22Rv1 (cell line): ENCODE results near the gene MSN.

Experiments used
- H3K27ac ChIP-seq: fragments of 450-650 bp; 2 replicates; pipeline ENCODE4 v1.5.1; 2017
- ZFX ChIP-seq: fragments of 450-650 bp; IDR thresholded peaks from 2 replicates; pipeline ENCODE4 v1.6.1; 2017; ENCODE audit warnings: antibody characterized with exemption, borderline replicate concordance
- TF ChIP-seq, protein P1 (sequence below): fragments of 450-650 bp; IDR thresholded peaks from 2 replicates; pipeline ENCODE4 v1.5.1; 2017; ENCODE audit warnings: mild to moderate bottlenecking

The MSN gene

DNA sequence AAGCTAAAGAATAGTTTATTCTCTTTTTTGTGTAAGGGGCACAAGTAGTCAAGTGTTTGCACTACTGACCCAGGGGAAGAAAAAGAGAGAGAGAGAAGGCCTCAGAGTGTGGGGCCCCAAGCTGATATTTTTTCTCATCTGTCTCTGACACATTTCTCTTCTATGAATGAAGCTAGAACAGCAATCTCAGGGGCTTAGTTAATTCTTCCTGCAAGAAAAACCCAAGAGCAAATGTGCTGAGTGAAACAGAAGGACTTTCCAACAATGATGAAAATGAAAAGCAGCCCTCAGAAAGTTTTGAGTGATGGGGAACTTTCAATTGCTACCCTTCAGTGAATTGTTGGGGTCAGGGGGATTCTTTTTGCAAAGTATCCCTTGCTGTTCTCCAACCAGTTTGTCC is 9.2 kb upstream of the MSN start:
- TF ChIP-seq, protein P1, sequence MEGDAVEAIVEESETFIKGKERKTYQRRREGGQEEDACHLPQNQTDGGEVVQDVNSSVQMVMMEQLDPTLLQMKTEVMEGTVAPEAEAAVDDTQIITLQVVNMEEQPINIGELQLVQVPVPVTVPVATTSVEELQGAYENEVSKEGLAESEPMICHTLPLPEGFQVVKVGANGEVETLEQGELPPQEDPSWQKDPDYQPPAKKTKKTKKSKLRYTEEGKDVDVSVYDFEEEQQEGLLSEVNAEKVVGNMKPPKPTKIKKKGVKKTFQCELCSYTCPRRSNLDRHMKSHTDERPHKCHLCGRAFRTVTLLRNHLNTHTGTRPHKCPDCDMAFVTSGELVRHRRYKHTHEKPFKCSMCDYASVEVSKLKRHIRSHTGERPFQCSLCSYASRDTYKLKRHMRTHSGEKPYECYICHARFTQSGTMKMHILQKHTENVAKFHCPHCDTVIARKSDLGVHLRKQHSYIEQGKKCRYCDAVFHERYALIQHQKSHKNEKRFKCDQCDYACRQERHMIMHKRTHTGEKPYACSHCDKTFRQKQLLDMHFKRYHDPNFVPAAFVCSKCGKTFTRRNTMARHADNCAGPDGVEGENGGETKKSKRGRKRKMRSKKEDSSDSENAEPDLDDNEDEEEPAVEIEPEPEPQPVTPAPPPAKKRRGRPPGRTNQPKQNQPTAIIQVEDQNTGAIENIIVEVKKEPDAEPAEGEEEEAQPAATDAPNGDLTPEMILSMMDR, result no peak
- TF ChIP-seq ZFX, result no peak
- no peak overlapping the region for H3K27ac ChIP-seq

DNA sequence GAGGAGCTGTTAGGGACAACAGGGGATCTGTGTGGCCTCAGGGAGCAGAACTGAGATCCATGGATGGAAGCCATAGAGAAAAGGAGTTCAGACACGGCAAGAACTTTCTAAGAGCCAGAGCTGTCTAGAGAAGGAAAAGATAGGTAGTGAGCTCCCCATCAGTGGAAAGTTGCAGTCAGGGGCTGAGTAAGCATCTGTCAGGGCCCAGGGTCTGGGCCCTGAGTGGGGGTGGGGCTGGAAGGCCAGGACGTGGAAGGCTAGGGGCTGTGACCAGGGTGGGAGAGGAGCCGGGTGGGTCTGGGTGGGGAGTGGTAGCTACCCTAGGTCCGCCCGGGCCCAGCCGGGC is 324 bp upstream of the MSN start:
- TF ChIP-seq, protein P1, result no peak
- no peak for TF ChIP-seq ZFX
- no peak overlapping the region for H3K27ac ChIP-seq

DNA sequence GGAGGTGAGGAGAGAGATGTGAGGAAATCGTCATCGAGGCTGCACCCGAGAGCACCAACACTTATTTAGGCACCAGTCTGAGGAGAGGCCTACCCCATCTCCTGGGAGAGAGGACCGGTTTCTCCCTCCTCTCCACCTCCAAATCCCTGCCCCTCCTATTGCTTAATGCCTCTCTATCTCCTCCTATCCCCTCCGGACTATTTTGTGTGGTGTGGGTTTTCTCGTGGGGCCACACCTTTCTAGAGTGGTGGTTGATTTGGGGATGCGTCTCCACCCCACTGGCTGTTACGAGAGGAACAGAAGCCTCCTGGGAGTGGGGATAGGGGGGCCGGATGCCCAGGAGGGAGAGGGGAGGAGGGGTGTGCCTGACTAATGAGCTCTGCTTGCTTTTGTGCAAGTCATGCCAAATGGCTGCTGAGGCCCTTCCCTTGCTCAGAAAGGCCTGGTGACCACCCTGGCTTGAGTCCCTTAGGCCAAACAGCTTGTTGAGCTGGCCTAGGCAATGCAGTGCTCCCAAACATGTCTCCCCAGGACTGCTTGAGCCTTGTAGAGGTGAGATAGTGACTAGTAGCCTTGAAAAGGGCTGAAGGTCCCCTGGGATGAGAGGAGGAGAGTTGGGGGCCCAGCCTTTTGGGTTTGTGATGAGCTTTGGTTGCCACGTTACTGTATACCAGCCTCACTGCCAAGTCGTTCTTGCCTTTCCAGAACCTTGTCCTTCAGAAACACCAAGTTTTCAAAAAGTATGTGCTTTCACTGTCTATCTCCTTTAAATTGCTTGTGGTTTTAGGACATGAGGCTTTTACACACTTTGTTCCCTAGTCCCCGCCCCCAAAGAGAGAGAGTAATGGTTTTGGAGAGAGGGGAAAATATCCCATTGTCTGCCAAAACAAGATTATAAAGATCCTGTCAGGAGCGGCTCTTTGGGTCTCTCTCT is 1.2 kb downstream of the MSN start:
- H3K27ac ChIP-seq, result no peak overlapping the region

DNA sequence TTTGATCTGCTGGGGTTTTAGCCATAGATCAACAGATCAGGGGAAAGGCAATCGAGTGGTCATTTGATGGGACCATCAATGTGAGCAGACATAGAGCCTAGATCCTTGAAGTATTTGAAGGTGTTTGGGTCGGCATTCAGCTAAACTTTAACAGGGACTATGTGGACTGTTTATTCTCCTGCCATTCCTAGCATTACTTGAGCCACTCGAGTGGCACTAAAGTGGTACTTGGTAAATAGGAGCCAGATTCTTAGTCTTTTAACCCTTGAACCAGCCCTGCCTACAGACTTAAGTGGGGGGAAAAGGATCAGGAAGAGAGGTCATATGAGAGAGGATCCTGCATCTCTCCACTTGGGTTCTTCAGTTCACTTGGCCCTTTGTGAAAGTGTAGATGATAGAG is 3.8 kb downstream of the MSN start:
- H3K27ac ChIP-seq, result no peak overlapping the region
- no peak for TF ChIP-seq ZFX
- TF ChIP-seq, protein P1, result no peak

More for the DNA sequence above, 1.2 kb downstream of the MSN start:
- TF ChIP-seq ZFX, result no peak
- TF ChIP-seq, protein P1, result no peak

DNA sequence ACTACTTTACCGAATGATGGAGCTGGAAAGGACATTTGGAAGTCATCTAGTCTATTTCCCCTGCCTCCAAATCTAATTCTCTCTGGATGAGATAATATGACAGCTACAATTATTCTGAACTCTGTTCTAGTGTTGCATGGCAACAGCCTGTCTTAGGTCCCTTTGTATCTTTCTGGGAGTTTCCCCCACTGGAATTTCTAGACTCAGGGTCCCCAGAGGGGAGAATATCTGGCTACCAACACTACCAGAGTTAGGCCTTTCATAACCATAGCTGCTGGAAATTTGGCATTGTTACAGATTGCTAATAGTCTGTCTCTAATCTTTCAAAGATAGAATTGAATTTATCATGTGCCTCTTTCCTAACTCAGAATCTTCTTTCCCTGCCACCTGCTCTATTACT is 4.5 kb downstream of the MSN start:
- TF ChIP-seq, protein P1, result no peak
- no peak for TF ChIP-seq ZFX
- H3K27ac ChIP-seq, result no peak overlapping the region

DNA sequence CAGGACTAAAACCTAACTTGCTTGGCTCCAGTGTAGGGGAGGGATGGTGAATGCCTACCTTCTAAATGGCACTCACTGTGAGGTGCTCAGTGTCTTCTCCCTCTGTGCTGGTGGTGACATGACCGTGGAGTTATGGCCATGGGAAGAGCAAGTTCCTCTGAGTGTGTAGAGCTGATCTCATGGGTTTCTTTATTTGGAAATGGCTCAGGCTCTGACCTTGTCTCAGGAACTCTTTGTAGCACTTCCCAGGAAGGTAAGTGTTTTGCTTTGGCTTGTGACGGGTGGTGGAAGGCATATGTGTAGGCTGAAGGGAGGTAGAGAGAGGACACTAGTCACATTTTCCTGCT is 6.4 kb downstream of the MSN start:
- no peak overlapping the region for H3K27ac ChIP-seq
- TF ChIP-seq, protein P1, result no peak
- no peak for TF ChIP-seq ZFX

DNA sequence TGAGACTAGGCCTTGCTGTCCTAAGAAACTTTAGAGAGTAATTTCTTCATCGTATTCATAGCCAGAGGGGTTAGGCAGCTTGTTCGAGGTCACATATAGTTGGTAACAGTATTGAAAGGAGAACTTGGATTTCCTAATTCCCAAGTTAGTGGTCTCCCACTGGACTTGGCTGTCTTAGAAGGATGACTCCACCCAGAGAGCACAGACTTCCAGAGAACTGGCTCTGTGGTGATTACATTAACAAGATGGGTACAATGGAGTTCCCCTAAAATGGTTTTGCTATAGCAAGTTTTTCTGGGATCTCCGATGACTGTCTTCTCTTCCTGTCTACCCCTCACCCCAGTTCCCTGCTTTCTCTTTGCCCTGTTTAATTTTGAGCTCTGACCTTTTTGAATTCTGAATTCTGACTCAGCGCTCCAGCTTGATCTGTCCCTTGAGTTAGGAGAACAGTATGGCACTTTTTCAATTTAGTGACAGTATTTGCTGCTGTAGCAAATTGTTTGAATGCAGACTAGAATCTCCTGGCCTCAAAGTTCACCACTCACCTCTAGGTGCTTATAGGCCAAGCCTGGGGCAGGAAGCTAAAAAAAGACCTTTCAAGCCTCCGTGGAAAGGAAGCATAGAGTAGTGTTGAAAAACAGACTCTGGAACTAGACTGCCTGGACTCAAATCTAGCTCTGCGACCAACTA is 6.9 kb downstream of the MSN start:
- TF ChIP-seq, protein P1, result no peak
- TF ChIP-seq ZFX, result no peak
- no peak overlapping the region for H3K27ac ChIP-seq
